ENCODE measurements around the gene TNPO3.
"Not testable (repeated sequence)": the region's sequence is repeated elsewhere in the genome, so short reads cannot be mapped to it uniquely, and the experiment has no call there.

Gene TNPO3

GRCh38 chr7:128915841-128916642, 138.9 kb downstream of the TNPO3 start:
- H3K4me3 ChIP-seq (ENCODE audit: low read length) = no peak overlapping the region
- TF ChIP-seq ZNF274 (IDR thresholded peaks at IDR 0.05; ENCODE audit: low read depth, low read length) = no peak

GRCh38 chr7:128915271-128915819, 139.6 kb downstream of the TNPO3 start:
- no peak for TF ChIP-seq ZNF274 (IDR thresholded peaks at IDR 0.05; ENCODE audit: low read depth, low read length)
- peak overlapping the region; percentile 7; the same call in 1 of the 2 replicates for H3K4me3 ChIP-seq (ENCODE audit: low read length)

- H3K4me3 ChIP-seq (ENCODE audit: low read length) = no peak overlapping the region
- no peak for TF ChIP-seq ZNF274 (IDR thresholded peaks at IDR 0.05; ENCODE audit: low read depth, low read length)
Measured at GRCh38 chr7:128914566-128915151, 140.3 kb downstream of the TNPO3 start.

- no peak for TF ChIP-seq ZNF274 (IDR thresholded peaks at IDR 0.05; ENCODE audit: low read depth, low read length)
- H3K4me3 ChIP-seq (ENCODE audit: low read length) = no peak overlapping the region
Measured at GRCh38 chr7:128913870-128914565, 140.9 kb downstream of the TNPO3 start.

GRCh38 chr7:128912709-128913495, 142.0 kb downstream of the TNPO3 start:
- H3K4me3 ChIP-seq (ENCODE audit: low read length) = not testable (repeated sequence)

GRCh38 chr7:128912281-128912680, 142.6 kb downstream of the TNPO3 start:
- TF ChIP-seq ZNF274 (IDR thresholded peaks at IDR 0.05; ENCODE audit: low read depth, low read length) = no peak

GRCh38 chr7:128911423-128912031, 143.4 kb downstream of the TNPO3 start:
- H3K4me3 ChIP-seq (ENCODE audit: low read length) = no peak overlapping the region
- TF ChIP-seq ZNF274 (IDR thresholded peaks at IDR 0.05; ENCODE audit: low read depth, low read length) = no peak

More at GRCh38 chr7:128912281-128912680, 142.6 kb downstream of the TNPO3 start:
- no peak overlapping the region for H3K4me3 ChIP-seq (ENCODE audit: low read length)

- no peak for TF ChIP-seq ZNF274 (IDR thresholded peaks at IDR 0.05; ENCODE audit: low read depth, low read length)
Measured at GRCh38 chr7:128910569-128910945, 144.4 kb downstream of the TNPO3 start, which contains the start of gene KCP. TSS of gene KCP (minus strand) at chr7:128910709. CDS start at chr7:128910676, 33 bp downstream.

GRCh38 chr7:128909625-128910568, 145.0 kb downstream of the TNPO3 start:
- H3K4me3 ChIP-seq (ENCODE audit: low read length) = no peak overlapping the region
- no peak for TF ChIP-seq ZNF274 (IDR thresholded peaks at IDR 0.05; ENCODE audit: low read depth, low read length)

More at GRCh38 chr7:128910569-128910945, 144.4 kb downstream of the TNPO3 start, which contains the start of gene KCP:
- H3K4me3 ChIP-seq (ENCODE audit: low read length) = no peak within 1 kb of the TSS

- H3K4me3 ChIP-seq (ENCODE audit: low read length) = no peak overlapping the region
- no peak for TF ChIP-seq ZNF274 (IDR thresholded peaks at IDR 0.05; ENCODE audit: low read depth, low read length)
Measured at GRCh38 chr7:128908750-128909624, 145.9 kb downstream of the TNPO3 start.

GRCh38 chr7:128906766-128907559, 147.9 kb downstream of the TNPO3 start:
- TF ChIP-seq ZNF274 (IDR thresholded peaks at IDR 0.05; ENCODE audit: low read depth, low read length) = no peak

More at GRCh38 chr7:128906766-128907559, 147.9 kb downstream of the TNPO3 start:
- H3K4me3 ChIP-seq (ENCODE audit: low read length) = no peak overlapping the region
